Measurements from ENCODE around the gene TMEM38B.

- TF ChIP-seq EP300 (IDR thresholded peaks at IDR 0.05; ENCODE audit: borderline replicate concordance in 1 of 2, low read depth in 2 of 2, low read length in 2 of 2) (0 out of 3 replicates have a peak, but pooled peaks of 1 of the 2 experiments have one; percentile 9), ZNF274 (IDR thresholded peaks at IDR 0.05; ENCODE audit: borderline replicate concordance, extremely low read depth, low read length) (no peak), TAF1 (IDR thresholded peaks at IDR 0.05; ENCODE audit: low read depth, low read length) (no peak), CTCF (IDR thresholded peaks at IDR 0.05; ENCODE audit: control extremely low read depth in 1 of 3, insufficient read depth in 1 of 3, low read depth in 1 of 3, low read length in 3 of 3) (no peak), POLR2A (IDR thresholded peaks at IDR 0.05; ENCODE audit: control extremely low read depth in 1 of 2, low read depth in 2 of 2, low read length in 2 of 2) (no peak), RXRA (IDR thresholded peaks at IDR 0.05; ENCODE audit: insufficient read depth, low read depth, low read length) (no peak), KDM5A (IDR thresholded peaks at IDR 0.05; ENCODE audit: low read length) (no peak), JUND (IDR thresholded peaks at IDR 0.05; ENCODE audit: low read length) (peak; percentile 72; the same call in 1 of the 2 replicates), POLR2AphosphoS5 (IDR thresholded peaks at IDR 0.05; ENCODE audit: low read depth, low read length) (no peak), EZH2 (IDR thresholded peaks at IDR 0.05; ENCODE audit: low read depth, low read length, severe bottlenecking) (no peak)
Measured at GRCh38 chr9:105647595-105648349, 46.6 kb upstream of the TMEM38B start.
